ENCODE results near the gene KCNH4.
A peak's percentile ranks its signal among the peaks of the same experiment; 100 is the strongest.
"Not testable (repeated sequence)": the region's sequence is repeated elsewhere in the genome, so short reads cannot be mapped to it uniquely, and the experiment has no call there.

The KCNH4 gene

DNA sequence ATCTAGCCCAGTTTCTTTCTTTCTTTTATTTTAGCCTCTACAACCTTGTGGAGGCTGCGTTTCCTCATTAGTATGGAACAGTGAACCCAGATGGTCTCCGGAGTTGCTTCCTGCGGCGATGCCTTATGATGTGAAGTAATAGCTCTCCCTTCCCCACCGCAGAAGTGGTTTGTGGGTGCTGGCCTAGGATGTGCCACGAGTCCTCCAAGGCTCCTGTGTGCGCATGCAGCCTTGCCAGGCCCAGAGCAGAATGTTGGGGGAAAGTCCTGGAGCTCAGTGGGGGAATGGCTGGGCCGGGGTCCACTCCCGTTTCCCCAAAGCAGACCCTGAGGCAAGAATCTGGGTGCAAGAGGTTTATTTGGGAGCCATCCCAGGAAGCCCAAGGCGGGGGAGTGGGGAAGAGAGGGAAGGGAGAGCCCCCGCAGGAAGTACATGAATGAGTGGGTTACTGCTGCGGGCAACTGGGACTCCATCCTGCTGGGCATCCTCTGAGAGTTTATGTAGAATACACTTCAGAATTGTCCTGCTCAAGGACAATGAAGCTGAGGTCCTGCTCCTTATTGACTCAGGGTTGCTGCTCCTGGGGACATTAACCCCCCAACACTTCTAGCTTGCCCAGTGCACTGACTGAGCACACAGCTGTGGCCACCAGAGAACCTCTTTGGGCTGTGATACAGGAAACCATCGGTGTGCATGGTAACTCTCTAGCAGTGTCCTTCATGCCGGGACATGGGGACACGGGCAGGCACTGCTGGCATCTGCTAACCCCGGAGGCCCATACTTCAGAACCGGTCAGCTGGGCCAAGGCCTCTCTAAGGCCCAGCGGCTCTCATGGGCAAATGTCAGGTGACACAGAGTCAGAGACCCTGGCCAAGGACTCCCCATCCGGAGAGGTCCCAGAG, 8.1 kb upstream of the KCNH4 start:
- Histone ChIP-seq H3K4me1 (ENCODE audit: low read depth, poor library complexity, severe bottlenecking) (peaks cover 45% of the 10 kb centered on the region), H4K20me1 (ENCODE audit: insufficient read depth) (no peaks in the 10 kb centered on the region)

DNA sequence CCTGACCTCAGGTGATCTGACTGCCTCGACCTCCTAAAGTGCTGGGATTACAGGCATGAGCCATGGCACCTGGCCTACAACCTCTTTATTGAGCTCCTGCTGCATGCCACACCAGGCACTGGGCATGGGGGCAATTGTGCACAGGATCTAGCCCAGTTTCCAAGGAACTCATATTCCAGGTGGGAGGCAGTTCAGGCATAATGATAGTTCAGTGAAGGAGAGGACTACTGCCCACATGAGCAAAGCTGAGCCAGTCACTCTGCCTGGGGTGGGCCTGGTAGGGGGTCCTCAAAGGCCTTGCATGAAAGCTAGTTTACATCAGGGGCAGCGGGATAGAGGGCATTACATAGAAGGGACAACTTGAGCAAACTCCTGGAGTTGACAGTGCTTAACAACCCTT, 6.9 kb upstream of the KCNH4 start:
- no peak for TF ChIP-seq CTCF (conservative IDR thresholded peaks at IDR 0.05; ENCODE audit: low read depth, low read length)
- Histone ChIP-seq H3K9ac (no peak overlapping the region), H3K4me2 (no peak overlapping the region), H3K27ac (no peak overlapping the region), H3K4me1 (ENCODE audit: low read depth, poor library complexity, severe bottlenecking) (peaks cover 43% of the 10 kb centered on the region), H2AFZ (ENCODE audit: low read depth) (no peak overlapping the region), H4K20me1 (ENCODE audit: insufficient read depth) (no peaks in the 10 kb centered on the region), H3K4me3 (IDR thresholded peaks at IDR 0.05; ENCODE audit: insufficient read depth, low read depth, low read length) (no peak overlapping the region), H3K79me2 (ENCODE audit: insufficient read depth, low read depth) (no peaks in the 10 kb centered on the region), H3K36me3 (ENCODE audit: insufficient read depth) (no peaks in the 10 kb centered on the region), H3K27me3 (ENCODE audit: insufficient read depth, low read depth) (no peaks in the 10 kb centered on the region)

More for the DNA sequence above, 8.1 kb upstream of the KCNH4 start:
- H3K79me2 ChIP-seq (ENCODE audit: insufficient read depth, low read depth), result no peaks in the 10 kb centered on the region
- no peak overlapping the region for H3K4me2 ChIP-seq
- H2AFZ ChIP-seq (ENCODE audit: low read depth), result no peak overlapping the region
- no peak overlapping the region for H3K9ac ChIP-seq
- H3K27ac ChIP-seq, result no peak overlapping the region
- no peaks in the 10 kb centered on the region for H3K36me3 ChIP-seq (ENCODE audit: insufficient read depth)
- H3K4me3 ChIP-seq (IDR thresholded peaks at IDR 0.05; ENCODE audit: insufficient read depth, low read depth, low read length), result no peak overlapping the region
- no peak for TF ChIP-seq CTCF (conservative IDR thresholded peaks at IDR 0.05; ENCODE audit: low read depth, low read length)
- H3K27me3 ChIP-seq (ENCODE audit: insufficient read depth, low read depth), result no peaks in the 10 kb centered on the region

- H3K9ac ChIP-seq, result peak overlapping the region; percentile 34; the same call in 1 of the 2 replicates
- not testable (repeated sequence) for H3K36me3 ChIP-seq (ENCODE audit: insufficient read depth)
- peaks cover 59% of the 10 kb centered on the region for H3K4me1 ChIP-seq (ENCODE audit: low read depth, poor library complexity, severe bottlenecking)
Measured at GRCh38 chr17:42186191-42186590, 5.2 kb upstream of the KCNH4 start.

DNA sequence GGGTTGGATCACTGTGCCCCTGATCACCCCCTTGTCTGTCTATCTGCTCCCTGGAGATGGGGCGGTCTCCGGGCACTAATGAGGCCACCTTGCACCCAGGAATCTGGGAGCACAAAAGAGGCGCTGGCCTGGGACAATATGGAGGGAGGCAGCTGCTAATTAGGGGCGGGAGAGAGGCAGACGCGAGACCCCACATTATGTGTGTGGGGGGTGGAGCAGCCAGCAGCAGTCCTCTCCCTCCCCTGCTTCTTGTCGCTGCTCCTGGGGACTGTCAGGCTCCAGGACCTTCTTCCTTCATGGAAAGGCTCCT, 4.6 kb upstream of the KCNH4 start:
- Histone ChIP-seq H4K20me1 (ENCODE audit: insufficient read depth) (no peaks in the 10 kb centered on the region), H3K9ac (no peak overlapping the region), H3K36me3 (ENCODE audit: insufficient read depth) (no peaks in the 10 kb centered on the region), H3K4me2 (0 out of 2 replicates have a peak overlapping the region, but pooled peaks have one; percentile 31), H2AFZ (ENCODE audit: low read depth) (no peak overlapping the region), H3K4me3 (IDR thresholded peaks at IDR 0.05; ENCODE audit: insufficient read depth, low read depth, low read length) (no peak overlapping the region), H3K27me3 (ENCODE audit: insufficient read depth, low read depth) (no peaks in the 10 kb centered on the region; the same call in 1 of the 2 replicates), H3K4me1 (ENCODE audit: low read depth, poor library complexity, severe bottlenecking) (peaks cover 64% of the 10 kb centered on the region), H3K79me2 (ENCODE audit: insufficient read depth, low read depth) (no peaks in the 10 kb centered on the region), H3K27ac (no peak overlapping the region)
- TF ChIP-seq CTCF (conservative IDR thresholded peaks at IDR 0.05; ENCODE audit: low read depth, low read length), result no peak

More at GRCh38 chr17:42186191-42186590, 5.2 kb upstream of the KCNH4 start:
- H3K27me3 ChIP-seq (ENCODE audit: insufficient read depth, low read depth); H3K4me3 ChIP-seq (IDR thresholded peaks at IDR 0.05; ENCODE audit: insufficient read depth, low read depth, low read length); H4K20me1 ChIP-seq (ENCODE audit: insufficient read depth); H3K79me2 ChIP-seq (ENCODE audit: insufficient read depth, low read depth): not testable (repeated sequence)
- Histone ChIP-seq H3K27ac (peak overlapping the region; percentile 75), H3K4me2 (peak overlapping the region; percentile 31; the same call in 1 of the 2 replicates), H2AFZ (ENCODE audit: low read depth) (peak overlapping the region; percentile 44; the same call in 1 of the 2 replicates)

Measured in KMS-11 (cell line).